HG03432 (cell line): ENCODE data around the gene FIBCD1.
"Not testable (repeated sequence)": the region's sequence is repeated elsewhere in the genome, so short reads cannot be mapped to it uniquely, and the experiment has no call there.

Experiments
- ATAC-seq: cut with Tn5 transposase; IDR thresholded peaks from one replicate; pipeline ENCODE4 v1.9.1; 2021; ENCODE audit warnings: mild to moderate bottlenecking, moderate library complexity; ENCODE audit not compliant: unreplicated experiment

Gene FIBCD1

GRCh38 chr9:130910670-130911069, 28.4 kb downstream of the FIBCD1 start:
- ATAC-seq = not testable (repeated sequence)

- ATAC-seq = not testable (repeated sequence)
Observed at GRCh38 chr9:130910041-130910440, 29.0 kb downstream of the FIBCD1 start.

- no peak for ATAC-seq
Observed at GRCh38 chr9:130908878-130909355, 30.1 kb downstream of the FIBCD1 start.

- ATAC-seq = no peak
Observed at GRCh38 chr9:130908146-130908877, 30.7 kb downstream of the FIBCD1 start.

GRCh38 chr9:130906735-130907416, 32.2 kb downstream of the FIBCD1 start:
- no peak for ATAC-seq

GRCh38 chr9:130905902-130906734, 32.9 kb downstream of the FIBCD1 start:
- ATAC-seq = no peak

GRCh38 chr9:130905125-130905901, 33.7 kb downstream of the FIBCD1 start:
- no peak for ATAC-seq

GRCh38 chr9:130904070-130905044, 34.7 kb downstream of the FIBCD1 start:
- ATAC-seq = no peak

GRCh38 chr9:130903194-130904069, 35.6 kb downstream of the FIBCD1 start:
- ATAC-seq = no peak

GRCh38 chr9:130902204-130903185, 36.6 kb downstream of the FIBCD1 start:
- ATAC-seq = no peak

GRCh38 chr9:130901498-130902203, 37.4 kb downstream of the FIBCD1 start:
- no peak for ATAC-seq

GRCh38 chr9:130900701-130901497, 38.1 kb downstream of the FIBCD1 start:
- no peak for ATAC-seq

- ATAC-seq = no peak
Observed at GRCh38 chr9:130899051-130899748, 39.8 kb downstream of the FIBCD1 start.

- no peak for ATAC-seq
Observed at GRCh38 chr9:130898552-130898852, 40.5 kb downstream of the FIBCD1 start.

GRCh38 chr9:130897848-130898551, 41.0 kb downstream of the FIBCD1 start:
- ATAC-seq = no peak
